ENCODE data around the gene GLDN. TPM values are rescaled to one million over a fixed set of nuclear protein-coding genes. Genes with fewer than 3 reads are reported as not detected.

Gene GLDN
- total and polyA plus RNA-seq, 2 of the 8 experiments (the other 6 are each of a cell fraction or from before 2014, with no cell fraction given): 0.24 to 0.50 TPM

DNA sequence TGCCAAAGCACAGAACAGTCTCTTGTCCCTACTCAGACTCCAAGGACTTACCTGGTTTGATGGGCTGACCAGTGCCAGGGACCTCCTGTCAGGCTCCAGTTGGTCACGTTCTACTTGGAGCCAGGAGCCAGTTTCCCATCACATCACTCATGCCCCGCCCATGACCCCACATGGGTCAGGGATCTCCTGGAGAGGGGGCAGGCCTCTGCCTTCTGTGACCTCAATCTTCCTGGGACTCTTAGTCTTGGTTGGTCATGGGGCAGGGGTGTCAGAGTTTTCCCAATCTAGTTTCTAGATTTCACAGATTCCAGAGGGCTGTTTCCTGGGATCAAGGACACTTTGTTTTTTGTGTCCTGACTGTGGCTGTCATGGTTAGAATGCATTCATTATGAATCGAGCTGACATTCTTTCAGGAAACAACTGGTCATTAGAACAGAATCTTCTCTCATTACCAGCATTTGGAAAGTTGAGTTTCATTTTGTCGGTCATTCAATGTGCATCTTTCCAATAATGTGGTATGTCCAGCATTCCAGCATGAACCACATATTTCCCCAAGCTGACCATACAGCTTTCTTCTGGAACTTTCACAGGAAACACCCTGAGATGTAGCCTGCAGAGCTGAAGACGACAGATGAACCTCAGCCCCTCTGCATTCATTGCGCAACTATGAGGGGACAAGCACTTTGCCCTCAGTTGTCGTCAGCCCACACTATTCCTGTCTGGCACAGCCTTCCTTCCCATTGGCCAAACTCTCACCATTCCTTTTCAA lies 22.9 kb upstream of the GLDN start:
- no peak overlapping the region for H2BK5ac ChIP-seq (ENCODE audit: low read depth, low read length)
- no peaks in the 10 kb centered on the region for H3K79me2 ChIP-seq (ENCODE audit: control insufficient read depth in 1 of 2, insufficient read depth in 2 of 2, low read length in 2 of 2)
- H3K27ac ChIP-seq (ENCODE audit: low read depth, low read length): no peak overlapping the region
- H3K56ac ChIP-seq (replicated peaks; ENCODE audit: insufficient read length, low read depth, low read length): no peak overlapping the region
- no peaks in the 10 kb centered on the region for H3K9me3 ChIP-seq (ENCODE audit: insufficient read depth in 2 of 2, low read depth in 1 of 2, low read length in 1 of 2)
- H3K14ac ChIP-seq (ENCODE audit: insufficient read length): no peak overlapping the region
- H2BK12ac ChIP-seq (ENCODE audit: low read depth, low read length): no peak overlapping the region
- no peak overlapping the region for H2BK15ac ChIP-seq (ENCODE audit: low read length)
- CTCF ChIA-PET (ENCODE audit: partially characterized antibody): interaction anchor here (0.6 to 1.7 kb wide), 7 partner anchors 16 to 962 kb away, joined by 3 to 5 read pairs (median 3); no protein-coding TSS in a partner anchor
- no peak overlapping the region for H2AFZ ChIP-seq (ENCODE audit: low read length)
- POLR2A ChIA-PET (ENCODE audit: partially characterized antibody): interaction anchor here (0.7 kb wide), 1 partner anchor 45 kb away, joined by 3 read pairs; no protein-coding TSS in a partner anchor
- H4K5ac ChIP-seq (ENCODE audit: insufficient read length, low read depth, low read length): no peak overlapping the region
- no peak overlapping the region for H2BK20ac ChIP-seq (ENCODE audit: low read length)
- H3K23me2 ChIP-seq (ENCODE audit: low read depth, low read length): no peaks in the 10 kb centered on the region
- no peaks in the 10 kb centered on the region for H4K20me1 ChIP-seq (replicated peaks in 1 of 2; ENCODE audit: control insufficient read depth in 1 of 2, insufficient read depth in 2 of 2, low read length in 2 of 2)
- no peak overlapping the region for H3K4me2 ChIP-seq (ENCODE audit: insufficient read depth in 1 of 2, low read depth in 2 of 2, low read length in 2 of 2)
- H3K27me3 ChIP-seq (replicated peaks in 1 of 4; ENCODE audit: control insufficient read depth in 3 of 4, extremely low read depth in 1 of 4, insufficient read depth in 3 of 4, low read length in 3 of 4): no peaks in the 10 kb centered on the region
- no peaks in the 10 kb centered on the region for H3K4me1 ChIP-seq (replicated peaks in 1 of 4; ENCODE audit: control insufficient read depth in 3 of 4, insufficient read depth in 4 of 4, low read length in 3 of 4)
- DNase-seq (ENCODE audit: low read depth in 1 of 2, low spot score in 2 of 2): no peak
- H3K79me1 ChIP-seq (ENCODE audit: low read depth, low read length): no peaks in the 10 kb centered on the region
- no peak overlapping the region for H3K18ac ChIP-seq (ENCODE audit: extremely low read depth, low read length)
- H2BK120ac ChIP-seq (replicated peaks; ENCODE audit: low read depth, low read length): no peak overlapping the region
- no peak overlapping the region for H4K91ac ChIP-seq (replicated peaks; ENCODE audit: insufficient read length, low read length)
- no peaks in the 10 kb centered on the region; a peak in 1 of 8 replicates for H3K36me3 ChIP-seq (ENCODE audit: control insufficient read depth in 2 of 4, insufficient read depth in 4 of 4, low read length in 3 of 4)
- TF ChIP-seq KDM5A (IDR thresholded peaks at IDR 0.05; ENCODE audit: low read length): no peak
- TF ChIP-seq EP300 (IDR thresholded peaks at IDR 0.05; ENCODE audit: borderline replicate concordance in 1 of 2, low read depth in 2 of 2, low read length in 2 of 2): no peak
- peak; percentile 94 for TF ChIP-seq CEBPB (IDR thresholded peaks at IDR 0.05; ENCODE audit: low read depth, low read length)
- H3K4me3 ChIP-seq (ENCODE audit: extremely low read depth in 1 of 4, insufficient read depth in 2 of 4, low read depth in 3 of 4, low read length in 4 of 4): no peak overlapping the region
- no peak overlapping the region for H2AK5ac ChIP-seq (ENCODE audit: low read depth, low read length)
- H4K8ac ChIP-seq (ENCODE audit: extremely low read depth, insufficient read depth, low read length): no peak overlapping the region
- H3K9ac ChIP-seq (replicated peaks in 1 of 4; ENCODE audit: extremely low read depth in 1 of 4, low read depth in 3 of 4, low read length in 3 of 4): no peak overlapping the region
- 91% methylated on average over 7 of the region's 7 CpGs; no CpG with 5 or more reads in 1 of the 2 experiments for WGBS, 2 experiments (ENCODE audit: extremely low coverage in 1 of 2, insufficient coverage in 1 of 2, insufficient read length in 1 of 2, insufficient replicate concordance in 2 of 2, low coverage in 1 of 2, low lambda C conversion rate in 2 of 2, missing lambda C conversion rate in 1 of 2)
- H3K23ac ChIP-seq (ENCODE audit: insufficient read length): no peak overlapping the region
- H3K4ac ChIP-seq (replicated peaks; ENCODE audit: insufficient read length, low read depth, low read length): no peak overlapping the region
- FAIRE-seq: no peak
